ENCODE data around the gene USP44. TPM values are rescaled to one million over a fixed set of nuclear protein-coding genes. Genes with fewer than 3 reads are reported as not detected.

USP44 gene
- total and polyA plus RNA-seq, 11 donors: 0.09 to 1.2 (median 0.33) TPM; not detected in 3

- WGBS, 4 donors: 43 to 54% (median 49%) methylated on average over 8 of the region's 8 CpGs
- H3K9me3 ChIP-seq: no peaks in the 10 kb centered on the region
- TF ChIP-seq POLR2A (IDR thresholded peaks at IDR 0.05): no peak
- TF ChIP-seq CTCF (IDR thresholded peaks at IDR 0.05): peak; percentile 35 to 81 (median 73)
- no peak overlapping the region for H3K27ac ChIP-seq
- H3K36me3 ChIP-seq: no peaks in the 10 kb centered on the region
- H3K27me3 ChIP-seq: no peaks in the 10 kb centered on the region
- ATAC-seq (peak; percentile 44 to 80 (median 59)), DNase-seq (no peak)
- H3K4me3 ChIP-seq: no peak overlapping the region
- no peaks in the 10 kb centered on the region for H3K4me1 ChIP-seq
- intact Hi-C loops (cut with DNase I): loop anchor here (1.0 to 10.0 kb wide), 6 partner anchors 32 to 416 kb away; partner anchors contain the start of gene HAL (in 8 of the 10)
Measured at GRCh38 chr12:95582230-95583058, 31.2 kb upstream of the USP44 start.

GRCh38 chr12:95577820-95578219 is 26.5 kb upstream of the USP44 start:
- DNase-seq (no peak), ATAC-seq (no peak)
- TF ChIP-seq CTCF (IDR thresholded peaks at IDR 0.05) (no peak), POLR2A (IDR thresholded peaks at IDR 0.05) (no peak)
- Histone ChIP-seq H3K27me3 (peaks cover 0 to 9% (median 0%) of the 10 kb centered on the region in 9 donors), H3K4me1 (no peaks in the 10 kb centered on the region), H3K9me3 (no peaks in the 10 kb centered on the region), H3K36me3 (no peaks in the 10 kb centered on the region), H3K4me3 (no peak overlapping the region), H3K27ac (no peak overlapping the region)
- WGBS, 4 donors: 70 to 86% (median 79%) methylated on average over 1 of the region's 1 CpG
- intact Hi-C loops (cut with DNase I): no loop called here

GRCh38 chr12:95574799-95575452 is 23.6 kb upstream of the USP44 start:
- TF ChIP-seq CTCF (IDR thresholded peaks at IDR 0.05) (peak; percentile 37 to 76 (median 60)), POLR2A (IDR thresholded peaks at IDR 0.05) (no peak)
- Histone ChIP-seq H3K9me3 (no peaks in the 10 kb centered on the region), H3K27me3 (peaks cover 0 to 9% (median 0%) of the 10 kb centered on the region in 9 donors), H3K36me3 (no peaks in the 10 kb centered on the region), H3K27ac (no peak overlapping the region), H3K4me1 (no peaks in the 10 kb centered on the region), H3K4me3 (no peak overlapping the region)
- DNase-seq (no peak), ATAC-seq (peak in 1 of 4 donors; percentile 57)
- intact Hi-C loops (cut with DNase I): no loop called here

DNA sequence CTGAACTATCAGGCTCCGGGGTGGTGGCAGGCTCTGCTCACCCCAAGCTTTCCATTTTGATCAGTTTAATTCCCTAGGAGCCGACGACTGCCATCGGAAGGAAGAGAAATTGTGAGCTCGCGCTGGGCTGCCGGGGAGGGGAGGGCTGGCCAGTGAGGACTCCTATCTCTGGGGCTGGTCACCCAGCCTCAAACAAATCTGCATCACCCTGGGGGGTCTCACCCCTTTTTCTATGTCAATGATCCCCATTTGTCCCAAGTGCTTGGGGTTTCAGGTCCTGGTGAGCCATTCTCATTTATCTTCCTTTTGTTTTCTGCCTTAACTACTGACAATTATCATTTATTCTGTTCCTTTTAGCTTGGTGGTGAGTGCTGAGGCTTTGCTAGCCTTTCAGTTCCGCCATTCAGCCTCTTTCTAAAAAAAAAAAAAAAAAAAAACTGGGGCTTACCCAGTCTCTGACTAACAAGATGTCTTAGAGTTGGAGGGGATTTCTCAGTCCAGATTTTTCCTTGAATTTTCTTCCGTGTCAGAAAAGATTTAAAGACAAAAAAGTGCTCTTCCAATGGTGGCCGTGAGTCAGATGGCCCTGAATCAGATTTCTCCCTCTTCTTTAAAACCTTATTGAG is 22.8 kb upstream of the USP44 start:
- ATAC-seq (no peak), DNase-seq (no peak)
- H3K27ac ChIP-seq: no peak overlapping the region
- TF ChIP-seq POLR2A (IDR thresholded peaks at IDR 0.05): no peak
- TF ChIP-seq CTCF (IDR thresholded peaks at IDR 0.05): no peak
- H3K27me3 ChIP-seq: peaks cover 0 to 9% (median 0%) of the 10 kb centered on the region in 9 donors
- no peak overlapping the region for H3K4me3 ChIP-seq
- no peaks in the 10 kb centered on the region for H3K4me1 ChIP-seq
- intact Hi-C loops (cut with DNase I): no loop called here
- H3K9me3 ChIP-seq: no peaks in the 10 kb centered on the region
- 26 to 48% (median 41%) methylated on average over 10 of the region's 10 CpGs for WGBS, 4 donors
- no peaks in the 10 kb centered on the region for H3K36me3 ChIP-seq

All from heart left ventricle (tissue), 16 donors.